ENCODE data around the gene CCL1. TPM values are rescaled to one million over a fixed set of nuclear protein-coding genes. Genes with fewer than 3 reads are reported as not detected.

Gene CCL1
- total and polyA plus RNA-seq, 2 of the 4 experiments (the other 2 are of a cell fraction), result not detected

GRCh38 chr17:34399725-34400124 lies 36.7 kb upstream of the CCL1 start:
- DNase-seq, result no peak
- Histone ChIP-seq H3K9me3 (ENCODE audit: control insufficient read depth, insufficient read depth, low read length) (no peaks in the 10 kb centered on the region), H3K56ac (ENCODE audit: extremely low read depth, insufficient read depth, low read length) (no peak overlapping the region), H3K18ac (ENCODE audit: low read depth, low read length) (no peak overlapping the region), H2BK15ac (ENCODE audit: low read depth, low read length) (no peak overlapping the region), H3K27ac (ENCODE audit: insufficient read depth, low read length) (no peak overlapping the region), H4K8ac (ENCODE audit: low read depth in 2 of 2, low read length in 2 of 2) (no peak overlapping the region), H2BK5ac (ENCODE audit: low read depth, low read length, poor library complexity, severe bottlenecking) (no peak overlapping the region), H3K36me3 (ENCODE audit: control insufficient read depth, insufficient read depth, low read length) (no peaks in the 10 kb centered on the region), H3K4me2 (ENCODE audit: low read depth, low read length) (no peak overlapping the region), H3K9ac (ENCODE audit: low read depth, low read length) (no peak overlapping the region), H3K9me1 (ENCODE audit: insufficient read depth, low read length) (no peaks in the 10 kb centered on the region), H2AK5ac (ENCODE audit: low read depth, low read length) (no peak overlapping the region), H3K4me3 (ENCODE audit: insufficient read depth, low read depth, low read length) (no peak overlapping the region), H2AFZ (replicated peaks; ENCODE audit: low read length, poor library complexity) (no peak overlapping the region), H3K79me1 (ENCODE audit: low read depth in 1 of 2, low read length in 2 of 2) (no peaks in the 10 kb centered on the region), H2BK120ac (ENCODE audit: low read depth, low read length) (no peak overlapping the region), H2BK20ac (ENCODE audit: low read depth, low read length) (no peak overlapping the region), H3K23ac (ENCODE audit: low read depth, low read length) (no peak overlapping the region), H3K4ac (ENCODE audit: low read depth, low read length) (no peak overlapping the region), H4K20me1 (ENCODE audit: insufficient read depth, low read length) (no peaks in the 10 kb centered on the region), H4K91ac (ENCODE audit: insufficient read depth, low read depth, low read length) (no peak overlapping the region), H3K27me3 (ENCODE audit: control insufficient read depth, insufficient read depth, low read length) (0 out of 2 replicates have a peak, but pooled peaks cover 2% of the 10 kb centered on the region), H2AK9ac (replicated peaks; ENCODE audit: low read depth, low read length, poor library complexity) (no peak overlapping the region), H3K4me1 (ENCODE audit: control insufficient read depth, insufficient read depth, low read length) (no peaks in the 10 kb centered on the region), H3K14ac (replicated peaks; ENCODE audit: low read depth, low read length) (no peak overlapping the region), H4K5ac (ENCODE audit: low read depth, low read length) (no peak overlapping the region)
- TF ChIP-seq CEBPB (IDR thresholded peaks at IDR 0.05; ENCODE audit: low read depth, low read length) (no peak), MXI1 (IDR thresholded peaks at IDR 0.05; ENCODE audit: borderline replicate concordance, low read depth, low read length) (no peak), CHD1 (IDR thresholded peaks at IDR 0.05; ENCODE audit: low read depth, low read length) (no peak), MAZ (IDR thresholded peaks at IDR 0.05; ENCODE audit: borderline replicate concordance, low read depth, low read length) (no peak), SMC3 (IDR thresholded peaks at IDR 0.05; ENCODE audit: low read depth, low read length) (no peak), RFX5 (IDR thresholded peaks at IDR 0.05; ENCODE audit: low read depth, low read length) (no peak), NFE2L2 (IDR thresholded peaks at IDR 0.05; ENCODE audit: low read depth, low read length) (no peak), BHLHE40 (IDR thresholded peaks at IDR 0.05; ENCODE audit: low read depth, low read length) (no peak), FOS (IDR thresholded peaks at IDR 0.05; ENCODE audit: low read depth, low read length) (no peak), USF2 (IDR thresholded peaks at IDR 0.05; ENCODE audit: low read depth, low read length) (no peak), POLR2A (IDR thresholded peaks at IDR 0.05; ENCODE audit: low read depth, low read length) (no peak), ELK1 (IDR thresholded peaks at IDR 0.05; ENCODE audit: borderline replicate concordance, low read depth, low read length) (no peak), RCOR1 (IDR thresholded peaks at IDR 0.05; ENCODE audit: insufficient replicate concordance, low read length) (no peak), RAD21 (IDR thresholded peaks at IDR 0.05; ENCODE audit: low read length) (no peak), CTCF (conservative IDR thresholded peaks at IDR 0.05; ENCODE audit: low read depth, low read length) (no peak), MAFK (IDR thresholded peaks at IDR 0.05; ENCODE audit: low read depth, low read length) (no peak)
- BruUV-seq (replicated peaks), result no TSS peak
- ChIA-PET CTCF (no interaction called here), POLR2A (ENCODE audit: unreplicated experiment) (no interaction called here)
- no peak for ATAC-seq (ENCODE audit: low read depth)
- in situ Hi-C loops (cut with MboI; ENCODE audit: low sequenced_read_pairs), result loop anchor here (25.0 kb wide), 1 partner anchor 1138 kb away; the partner anchor contains the start of gene SLFN12L
- WGBS, 2 experiments (ENCODE audit: extremely low coverage in 2 of 2, insufficient read length in 1 of 2), result no CpG with 5 or more reads among the region's 1 CpG
- intact Hi-C loops (cut with micrococcal nuclease), result no loop called here
- dilution Hi-C loops (cut with HindIII; ENCODE audit: low sequenced_read_pairs, unreplicated experiment), result no loop called here

Data from IMR-90 (cell line).